HG02678 (cell line): Measurements from ENCODE around the gene RBM23.

Experiments used
- ATAC-seq: cut with Tn5 transposase; IDR thresholded peaks from one replicate; pipeline ENCODE4 v1.9.1; 2021; ENCODE audit warnings: mild to moderate bottlenecking, moderate library complexity; ENCODE audit not compliant: unreplicated experiment

The RBM23 gene

GRCh38 chr14:22845821-22846625 is 72.9 kb downstream of the RBM23 start:
- ATAC-seq, result no peak

GRCh38 chr14:22845103-22845394 is 73.9 kb downstream of the RBM23 start:
- ATAC-seq, result no peak

GRCh38 chr14:22844221-22845102 is 74.5 kb downstream of the RBM23 start:
- no peak for ATAC-seq
